MCF 10A (cell line): ENCODE data around the gene TSPAN17. TPM values are rescaled to one million over a fixed set of nuclear protein-coding genes. Genes with fewer than 3 reads are reported as not detected.

Experiments used
- BruUV-seq: library from RNA; stranded (reverse); fragments of 400-500 nt; replicated peaks from 2 replicates; lab custom pipeline; 2021; lab: Mats Ljungman, UMichigan
- CTCF ChIA-PET: fragments of 300-600 bp; sonication (Branson Sonifier 250); formaldehyde crosslinking; extraction: SDS; loops from one replicate; lab custom pipeline; 2021; ENCODE audit warnings: antibody characterized with exemption, inconsistent platforms; lab: Yijun Ruan, JAX
- POLR2A ChIA-PET: fragments of 300-600, 350-650 bp; sonication (Branson Sonifier 250); formaldehyde crosslinking; extraction: SDS; loops from one replicate; lab custom pipeline; 2020; ENCODE audit warnings: antibody characterized with exemption, inconsistent platforms; lab: Yijun Ruan, JAX
- DNase-seq: peaks from one replicate; pipeline ENCODE4 v3.0.0-alpha.2; 2018; ENCODE audit not compliant: unreplicated experiment
- H3K27ac Mint-ChIP-seq: one replicate; pipeline ENCODE4 v1.8.0; 2022; ENCODE audit warnings: mild to moderate bottlenecking, low read depth, mixed read lengths; ENCODE audit not compliant: unreplicated experiment
- H3K27me3 Mint-ChIP-seq: one replicate; pipeline ENCODE4 v1.8.0; 2022; ENCODE audit warnings: mixed read lengths; ENCODE audit not compliant: insufficient read depth, unreplicated experiment
- H3K36me3 Mint-ChIP-seq: one replicate; pipeline ENCODE4 v1.8.0; 2022; ENCODE audit warnings: mild to moderate bottlenecking, moderate library complexity, mixed read lengths; ENCODE audit not compliant: insufficient read depth, unreplicated experiment
- H3K4me1 Mint-ChIP-seq: one replicate; pipeline ENCODE4 v1.8.0; 2022; ENCODE audit warnings: mixed read lengths; ENCODE audit not compliant: insufficient read depth, unreplicated experiment
- H3K4me3 Mint-ChIP-seq: one replicate; pipeline ENCODE4 v1.8.0; 2022; ENCODE audit warnings: mild to moderate bottlenecking, moderate library complexity, mixed read lengths; ENCODE audit not compliant: unreplicated experiment
- H3K9me3 Mint-ChIP-seq: one replicate; pipeline ENCODE4 v1.8.0; 2022; ENCODE audit warnings: mixed read lengths; ENCODE audit not compliant: unreplicated experiment
- CTCF ChIP-seq: fragments of 200-600 bp; IDR thresholded peaks from one replicate; pipeline ENCODE4 v1.8.0; 2022; ENCODE audit warnings: antibody characterized with exemption, mild to moderate bottlenecking; ENCODE audit not compliant: unreplicated experiment
- intact Hi-C: fragments of 100-400 bp; cut with micrococcal nuclease; formaldehyde crosslinking; loops from 2 replicates; pipeline ENCODE4 v1.14.1; 2022
- total RNA-seq: library from RNA; stranded (reverse); gene quantifications from 2 replicates; pipeline ENCODE4 v1.2.3, GENCODE V29; 2022

The TSPAN17 gene
- total RNA-seq, 1 experiment from 2014 or later: 36.7 TPM

- CTCF ChIA-PET: interaction anchor here (0.6 to 6.4 kb wide), 5 partner anchors 18 to 673 kb away, joined by 3 to 49 read pairs (median 3); no protein-coding TSS in a partner anchor
- intact Hi-C loops: no loop called here
- no peaks in the 10 kb centered on the region for H3K4me1 Mint-ChIP-seq
- H3K9me3 Mint-ChIP-seq: no peaks in the 10 kb centered on the region
- BruUV-seq: no TSS peak
- H3K27ac Mint-ChIP-seq: no peak overlapping the region
- no peaks in the 10 kb centered on the region for H3K36me3 Mint-ChIP-seq
- TF ChIP-seq CTCF: no peak
- peaks cover 43% of the 10 kb centered on the region for H3K27me3 Mint-ChIP-seq
- POLR2A ChIA-PET: interaction anchor here (0.6 kb wide), 3 partner anchors 219 to 381 kb away, joined by 3 read pairs; no protein-coding TSS in a partner anchor
- H3K4me3 Mint-ChIP-seq: no peak overlapping the region
- DNase-seq: no peak
Measured at GRCh38 chr5:176679365-176680225, 32.3 kb downstream of the TSPAN17 start.

- intact Hi-C loops: no loop called here
- ChIA-PET POLR2A (interaction anchor here (0.6 kb wide), 2 partner anchors 218 to 380 kb away, joined by 3 read pairs; no protein-coding TSS in a partner anchor), CTCF (interaction anchor here (0.6 to 2.9 kb wide), 4 partner anchors 19 to 236 kb away, joined by 3 to 21 read pairs (median 3); no protein-coding TSS in a partner anchor)
- no peak for DNase-seq
- H3K27ac Mint-ChIP-seq: no peak overlapping the region
- H3K27me3 Mint-ChIP-seq: peaks cover 49% of the 10 kb centered on the region
- H3K4me1 Mint-ChIP-seq: no peaks in the 10 kb centered on the region
- no peaks in the 10 kb centered on the region for H3K9me3 Mint-ChIP-seq
- no peak for TF ChIP-seq CTCF
- no peak overlapping the region for H3K4me3 Mint-ChIP-seq
- H3K36me3 Mint-ChIP-seq: no peaks in the 10 kb centered on the region
- no TSS peak for BruUV-seq
Measured at GRCh38 chr5:176680226-176680563, 32.9 kb downstream of the TSPAN17 start.

- Mint-ChIP-seq H3K27ac (no peak overlapping the region), H3K36me3 (no peaks in the 10 kb centered on the region), H3K27me3 (peaks cover 61% of the 10 kb centered on the region), H3K4me3 (no peak overlapping the region), H3K9me3 (no peaks in the 10 kb centered on the region), H3K4me1 (no peaks in the 10 kb centered on the region)
- POLR2A ChIA-PET: no interaction called here
- intact Hi-C loops: no loop called here
- DNase-seq: no peak
- CTCF ChIA-PET: interaction anchor here (0.5 to 2.9 kb wide), 4 partner anchors 21 to 950 kb away, joined by 3 to 21 read pairs (median 6); partner anchors contain the start of gene EIF4E1B
- TF ChIP-seq CTCF: no peak
- no TSS peak for BruUV-seq
Measured at GRCh38 chr5:176682016-176682531, 34.8 kb downstream of the TSPAN17 start.

- intact Hi-C loops: no loop called here
- no peak overlapping the region for H3K27ac Mint-ChIP-seq
- no TSS peak for BruUV-seq
- DNase-seq: no peak
- no peaks in the 10 kb centered on the region for H3K36me3 Mint-ChIP-seq
- peaks cover 70% of the 10 kb centered on the region for H3K27me3 Mint-ChIP-seq
- no peak for TF ChIP-seq CTCF
- no peaks in the 10 kb centered on the region for H3K9me3 Mint-ChIP-seq
- ChIA-PET CTCF (interaction anchor here (0.6 kb wide), 1 partner anchor 17 kb away, joined by 3 read pairs; no protein-coding TSS in a partner anchor), POLR2A (no interaction called here)
- H3K4me1 Mint-ChIP-seq: no peaks in the 10 kb centered on the region
- H3K4me3 Mint-ChIP-seq: no peak overlapping the region
Measured at GRCh38 chr5:176685010-176685409, 37.7 kb downstream of the TSPAN17 start.
